HEK293 (cell line): Measurements from ENCODE around the gene ERAL1.

Experiments
- TRIM28 ChIP-seq: IDR thresholded peaks from 2 replicates; pipeline ENCODE4 v1.6.1; 2011; ENCODE audit warnings: low read length, control low read depth, borderline replicate concordance
- TF ChIP-seq, protein P1 (sequence below): fragments of 450-650 bp; formaldehyde crosslinking; IDR thresholded peaks from 2 replicates; pipeline ENCODE4 v1.5.1; 2016; ENCODE audit warnings: missing biosample characterization, missing genetic modification characterization

DNA sequence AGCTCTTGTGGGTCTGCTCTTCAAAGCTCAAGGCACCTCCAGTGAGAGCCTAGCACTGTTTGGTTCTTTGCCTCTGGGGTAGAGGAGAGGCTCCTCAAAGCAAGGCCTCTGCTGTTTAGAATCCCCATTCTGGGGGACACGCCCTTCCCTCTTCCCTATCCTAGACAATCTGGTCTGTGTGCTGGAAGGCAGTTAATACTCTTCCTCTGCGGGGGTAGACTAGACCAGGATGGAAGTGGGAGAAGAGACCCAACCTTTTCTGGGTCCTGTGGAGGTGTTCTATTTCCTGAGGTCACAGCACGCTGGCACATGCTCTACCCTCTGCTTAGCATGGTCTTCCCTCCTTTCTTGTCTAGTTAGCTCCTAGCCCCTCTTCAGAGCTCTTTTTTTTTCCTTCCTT lies 7.7 kb downstream of the ERAL1 start:
- TF ChIP-seq, protein P1, sequence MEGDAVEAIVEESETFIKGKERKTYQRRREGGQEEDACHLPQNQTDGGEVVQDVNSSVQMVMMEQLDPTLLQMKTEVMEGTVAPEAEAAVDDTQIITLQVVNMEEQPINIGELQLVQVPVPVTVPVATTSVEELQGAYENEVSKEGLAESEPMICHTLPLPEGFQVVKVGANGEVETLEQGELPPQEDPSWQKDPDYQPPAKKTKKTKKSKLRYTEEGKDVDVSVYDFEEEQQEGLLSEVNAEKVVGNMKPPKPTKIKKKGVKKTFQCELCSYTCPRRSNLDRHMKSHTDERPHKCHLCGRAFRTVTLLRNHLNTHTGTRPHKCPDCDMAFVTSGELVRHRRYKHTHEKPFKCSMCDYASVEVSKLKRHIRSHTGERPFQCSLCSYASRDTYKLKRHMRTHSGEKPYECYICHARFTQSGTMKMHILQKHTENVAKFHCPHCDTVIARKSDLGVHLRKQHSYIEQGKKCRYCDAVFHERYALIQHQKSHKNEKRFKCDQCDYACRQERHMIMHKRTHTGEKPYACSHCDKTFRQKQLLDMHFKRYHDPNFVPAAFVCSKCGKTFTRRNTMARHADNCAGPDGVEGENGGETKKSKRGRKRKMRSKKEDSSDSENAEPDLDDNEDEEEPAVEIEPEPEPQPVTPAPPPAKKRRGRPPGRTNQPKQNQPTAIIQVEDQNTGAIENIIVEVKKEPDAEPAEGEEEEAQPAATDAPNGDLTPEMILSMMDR (tag by site-specific recombination) = no peak
- TF ChIP-seq TRIM28 = no peak
